ENCODE measurements around the gene MAGI1. TPM values are rescaled to one million over a fixed set of nuclear protein-coding genes. Genes with fewer than 3 reads are reported as not detected.
A peak's percentile ranks its signal among the peaks of the same experiment; 100 is the strongest.

The MAGI1 gene
- total RNA-seq, 1 donor from 2014 or later = 18.7 TPM

DNA sequence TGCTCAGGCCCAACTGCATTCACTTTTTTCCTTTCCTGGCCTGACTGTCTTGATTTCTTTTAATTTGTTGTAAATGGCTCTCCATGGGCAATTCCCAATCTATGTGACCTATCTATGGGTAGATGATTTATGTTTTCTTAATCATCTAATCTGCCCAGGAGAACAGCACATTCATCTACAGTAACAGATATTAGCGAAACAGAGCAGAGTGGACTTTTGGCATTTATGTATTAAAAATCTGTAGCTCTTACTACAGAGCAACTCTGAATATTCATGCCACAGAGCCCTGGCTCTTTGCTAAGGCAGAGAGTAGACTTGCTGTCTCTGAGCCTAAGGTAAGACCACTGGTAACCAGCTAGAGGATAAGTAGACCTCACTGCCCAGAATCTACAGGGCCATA, 676.0 kb downstream of the MAGI1 start:
- Mint-ChIP-seq H3K4me3 (ENCODE audit: unreplicated experiment) (no peak overlapping the region), H3K27ac (ENCODE audit: unreplicated experiment) (no peak overlapping the region), H3K36me3 (ENCODE audit: low read depth) (peaks cover 23% of the 10 kb centered on the region), H3K4me1 (ENCODE audit: low read depth) (peaks cover 3% of the 10 kb centered on the region), H3K27me3 (ENCODE audit: low read depth) (no peaks in the 10 kb centered on the region), H3K9me3 (ENCODE audit: low read depth) (peaks cover 7% of the 10 kb centered on the region)
- TF ChIP-seq, protein P1, sequence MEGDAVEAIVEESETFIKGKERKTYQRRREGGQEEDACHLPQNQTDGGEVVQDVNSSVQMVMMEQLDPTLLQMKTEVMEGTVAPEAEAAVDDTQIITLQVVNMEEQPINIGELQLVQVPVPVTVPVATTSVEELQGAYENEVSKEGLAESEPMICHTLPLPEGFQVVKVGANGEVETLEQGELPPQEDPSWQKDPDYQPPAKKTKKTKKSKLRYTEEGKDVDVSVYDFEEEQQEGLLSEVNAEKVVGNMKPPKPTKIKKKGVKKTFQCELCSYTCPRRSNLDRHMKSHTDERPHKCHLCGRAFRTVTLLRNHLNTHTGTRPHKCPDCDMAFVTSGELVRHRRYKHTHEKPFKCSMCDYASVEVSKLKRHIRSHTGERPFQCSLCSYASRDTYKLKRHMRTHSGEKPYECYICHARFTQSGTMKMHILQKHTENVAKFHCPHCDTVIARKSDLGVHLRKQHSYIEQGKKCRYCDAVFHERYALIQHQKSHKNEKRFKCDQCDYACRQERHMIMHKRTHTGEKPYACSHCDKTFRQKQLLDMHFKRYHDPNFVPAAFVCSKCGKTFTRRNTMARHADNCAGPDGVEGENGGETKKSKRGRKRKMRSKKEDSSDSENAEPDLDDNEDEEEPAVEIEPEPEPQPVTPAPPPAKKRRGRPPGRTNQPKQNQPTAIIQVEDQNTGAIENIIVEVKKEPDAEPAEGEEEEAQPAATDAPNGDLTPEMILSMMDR (IDR thresholded peaks at IDR 0.05) = no peak
- DNase-seq (ENCODE audit: low spot score) = no peak

DNA sequence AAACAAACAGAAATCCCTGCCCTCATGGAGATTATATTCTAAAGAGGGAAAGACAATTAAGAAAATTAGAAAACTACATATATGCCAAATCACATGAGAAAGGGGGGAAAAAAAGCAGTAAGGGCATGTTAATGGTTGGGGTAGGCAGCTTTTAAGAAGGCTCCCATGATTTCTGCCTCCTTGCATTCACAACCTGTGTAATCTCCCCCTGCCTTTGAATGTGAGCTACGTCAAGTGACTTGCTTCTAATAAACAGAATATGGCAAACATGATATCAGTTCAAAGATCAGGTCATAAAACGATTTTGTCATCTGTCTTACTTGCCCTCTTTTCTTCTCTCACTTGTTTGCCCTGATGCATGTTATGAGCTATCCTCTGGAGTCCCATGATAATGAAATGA, 677.3 kb downstream of the MAGI1 start:
- peaks cover 29% of the 10 kb centered on the region for H3K36me3 Mint-ChIP-seq (ENCODE audit: low read depth)
- DNase-seq (ENCODE audit: low spot score) = no peak
- peaks cover 7% of the 10 kb centered on the region for H3K4me1 Mint-ChIP-seq (ENCODE audit: low read depth)
- H3K27ac Mint-ChIP-seq (ENCODE audit: unreplicated experiment) = no peak overlapping the region
- TF ChIP-seq, protein P1 (IDR thresholded peaks at IDR 0.05) = no peak
- no peak overlapping the region for H3K4me3 Mint-ChIP-seq (ENCODE audit: unreplicated experiment)
- H3K27me3 Mint-ChIP-seq (ENCODE audit: low read depth) = no peaks in the 10 kb centered on the region
- peaks cover 7% of the 10 kb centered on the region for H3K9me3 Mint-ChIP-seq (ENCODE audit: low read depth)

DNA sequence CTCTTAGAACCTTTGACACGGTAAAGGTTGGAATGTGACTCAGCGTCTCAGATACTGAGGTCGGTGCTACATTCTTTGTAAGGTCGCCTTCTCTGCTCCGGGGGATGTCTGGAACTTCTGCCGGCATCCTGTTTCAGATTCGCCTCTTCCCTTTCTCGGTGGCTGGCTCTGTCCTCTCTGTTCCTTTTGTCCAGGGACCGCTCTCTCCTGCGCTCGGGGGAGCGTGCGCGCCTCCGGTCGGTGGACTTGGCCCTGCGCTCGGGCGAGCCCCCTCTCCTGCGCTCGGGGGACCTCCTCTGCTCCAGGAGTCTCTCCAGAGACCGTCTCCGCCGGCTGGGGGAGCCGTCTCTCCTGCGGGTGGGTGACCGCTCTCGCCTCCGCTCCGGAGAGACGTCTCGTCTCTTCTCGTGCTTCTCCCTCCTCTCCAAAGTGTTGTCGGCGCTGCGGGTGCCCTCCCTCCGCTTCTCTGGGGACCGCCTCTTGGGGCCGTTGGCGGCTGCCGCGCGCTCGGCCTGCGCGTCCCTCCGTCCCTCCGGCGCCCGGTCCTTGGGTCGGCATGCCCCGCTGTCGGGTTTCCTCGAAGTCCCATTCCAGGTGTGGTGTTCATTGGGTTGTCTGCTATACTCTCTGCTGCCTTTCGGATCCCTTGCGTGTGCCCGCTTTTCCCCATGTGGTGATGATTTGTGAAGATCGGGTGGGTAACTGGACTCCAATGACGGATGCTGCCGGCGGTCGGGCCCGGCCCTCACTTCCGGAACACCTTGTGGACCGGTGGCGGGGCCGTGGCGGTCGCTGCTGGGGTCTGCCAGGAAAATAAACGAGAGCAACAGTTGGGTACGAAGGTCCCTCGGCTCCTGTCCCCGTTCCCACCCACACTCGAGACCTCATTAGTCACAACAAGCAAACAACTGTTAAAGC, 682.1 kb downstream of the MAGI1 start:
- peak overlapping the region; percentile 63 for H3K4me3 Mint-ChIP-seq (ENCODE audit: unreplicated experiment)
- peaks cover 20% of the 10 kb centered on the region for H3K36me3 Mint-ChIP-seq (ENCODE audit: low read depth)
- H3K27ac Mint-ChIP-seq (ENCODE audit: unreplicated experiment) = no peak overlapping the region
- peaks cover 1% of the 10 kb centered on the region for H3K9me3 Mint-ChIP-seq (ENCODE audit: low read depth)
- no peak for DNase-seq (ENCODE audit: low spot score)
- no peaks in the 10 kb centered on the region for H3K27me3 Mint-ChIP-seq (ENCODE audit: low read depth)
- peaks cover 20% of the 10 kb centered on the region for H3K4me1 Mint-ChIP-seq (ENCODE audit: low read depth)
- TF ChIP-seq, protein P1 (IDR thresholded peaks at IDR 0.05) = no peak

DNA sequence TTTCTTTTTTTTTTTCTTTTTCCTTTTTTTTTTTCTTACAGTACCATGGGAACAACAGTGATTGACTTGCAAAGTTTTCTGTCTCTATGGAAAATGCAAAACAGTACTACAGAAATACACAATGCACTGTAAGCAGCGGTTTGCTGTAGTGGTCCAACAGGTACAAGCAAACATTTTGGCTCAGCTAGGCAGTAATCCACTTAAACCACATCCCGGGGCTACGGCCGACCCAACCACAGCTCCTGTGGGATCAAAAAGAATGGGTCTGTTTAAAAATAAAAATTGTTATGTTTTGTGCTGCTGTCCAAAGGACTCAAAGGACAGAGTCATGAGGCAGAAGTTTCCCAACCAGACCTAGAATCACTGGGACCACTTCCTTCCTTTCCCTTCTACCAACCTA, 683.8 kb downstream of the MAGI1 start:
- H3K36me3 Mint-ChIP-seq (ENCODE audit: low read depth) = peaks cover 10% of the 10 kb centered on the region
- DNase-seq (ENCODE audit: low spot score) = no peak
- H3K27me3 Mint-ChIP-seq (ENCODE audit: low read depth) = no peaks in the 10 kb centered on the region
- H3K27ac Mint-ChIP-seq (ENCODE audit: unreplicated experiment) = no peak overlapping the region
- TF ChIP-seq, protein P1 (IDR thresholded peaks at IDR 0.05) = no peak
- peaks cover 20% of the 10 kb centered on the region for H3K4me1 Mint-ChIP-seq (ENCODE audit: low read depth)
- no peaks in the 10 kb centered on the region for H3K9me3 Mint-ChIP-seq (ENCODE audit: low read depth)
- H3K4me3 Mint-ChIP-seq (ENCODE audit: unreplicated experiment) = no peak overlapping the region

DNA sequence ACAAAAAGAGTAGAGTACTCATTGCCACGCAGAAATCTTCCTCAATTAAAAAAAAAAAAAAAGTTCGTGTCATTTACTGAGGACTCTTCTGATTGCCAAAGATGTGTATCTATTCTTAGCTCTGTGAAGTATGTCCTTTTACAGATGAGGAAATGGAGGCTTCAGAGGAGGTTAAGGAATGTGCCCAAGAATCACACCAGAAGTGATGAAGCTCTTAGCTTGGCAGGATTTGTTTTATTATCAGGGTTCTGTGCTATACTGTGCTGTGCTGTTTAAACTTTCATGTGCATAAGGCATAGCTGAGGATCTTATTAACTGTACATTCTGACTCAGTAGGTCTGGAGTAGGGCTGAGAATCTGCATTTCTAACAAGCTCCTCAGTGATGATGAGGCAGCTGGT, 685.8 kb downstream of the MAGI1 start:
- TF ChIP-seq, protein P1 (IDR thresholded peaks at IDR 0.05) = no peak
- peaks cover 26% of the 10 kb centered on the region for H3K4me1 Mint-ChIP-seq (ENCODE audit: low read depth)
- H3K27ac Mint-ChIP-seq (ENCODE audit: unreplicated experiment) = no peak overlapping the region
- peaks cover 3% of the 10 kb centered on the region for H3K9me3 Mint-ChIP-seq (ENCODE audit: low read depth)
- H3K36me3 Mint-ChIP-seq (ENCODE audit: low read depth) = peaks cover 9% of the 10 kb centered on the region
- DNase-seq (ENCODE audit: low spot score) = no peak
- no peaks in the 10 kb centered on the region for H3K27me3 Mint-ChIP-seq (ENCODE audit: low read depth)
- H3K4me3 Mint-ChIP-seq (ENCODE audit: unreplicated experiment) = no peak overlapping the region
